NB4 (cell line): ENCODE data around the gene BROX.
A peak's percentile ranks its signal among the peaks of the same experiment; 100 is the strongest.

ENCODE experiments used
- DNase-seq: peaks from one replicate; pipeline ENCODE4 v3.0.0; 2010; ENCODE audit warnings: low read depth
- H3K4me3 ChIP-seq: one replicate; pipeline ENCODE4 v1.5.1; 2011; ENCODE audit warnings: mild to moderate bottlenecking, low read depth, low read length, moderate library complexity
- CTCF ChIP-seq: IDR thresholded peaks from one replicate; pipeline ENCODE4 v1.5.1; 2012; ENCODE audit warnings: low read depth, low read length
- MAX ChIP-seq: IDR thresholded peaks from 2 replicates; pipeline ENCODE4 v1.6.1; 2011; ENCODE audit warnings: low read depth, low read length
- MYC ChIP-seq: IDR thresholded peaks from 2 replicates; pipeline ENCODE4 v1.6.1; 2011; ENCODE audit warnings: low read depth, low read length
- POLR2A ChIP-seq: IDR thresholded peaks from 2 replicates; pipeline ENCODE4 v1.6.1; 2011; ENCODE audit warnings: mild to moderate bottlenecking; ENCODE audit not compliant: insufficient read length; ENCODE audit errors: extremely low read depth

BROX gene

GRCh38 chr1:222769181-222769580 lies 56.8 kb downstream of the BROX start:
- no peak overlapping the region for H3K4me3 ChIP-seq
- TF ChIP-seq MAX (no peak), MYC (no peak), POLR2A (no peak), CTCF (no peak)
- DNase-seq = peak; percentile 46

- no peak overlapping the region for H3K4me3 ChIP-seq
- TF ChIP-seq CTCF (no peak), MYC (no peak), POLR2A (no peak), MAX (no peak)
- DNase-seq = no peak
Observed at GRCh38 chr1:222769971-222770620, 57.7 kb downstream of the BROX start.

GRCh38 chr1:222772996-222773379 lies 60.6 kb downstream of the BROX start:
- peak; percentile 76 for TF ChIP-seq MAX
- peak; percentile 35 for TF ChIP-seq MYC
- TF ChIP-seq POLR2A = no peak
- peak overlapping the region; percentile 23 for H3K4me3 ChIP-seq
- peak; percentile 73 for DNase-seq

- no peak overlapping the region for H3K4me3 ChIP-seq
- no peak for DNase-seq
- TF ChIP-seq CTCF (no peak), MYC (no peak), POLR2A (no peak), MAX (no peak)
Observed at GRCh38 chr1:222777463-222777862, 65.1 kb downstream of the BROX start.

GRCh38 chr1:222777977-222778376 lies 65.6 kb downstream of the BROX start:
- no peak overlapping the region for H3K4me3 ChIP-seq
- no peak for DNase-seq
- no peak for TF ChIP-seq MAX
- no peak for TF ChIP-seq MYC
- TF ChIP-seq CTCF = no peak
- TF ChIP-seq POLR2A = no peak

GRCh38 chr1:222781251-222781650 lies 68.9 kb downstream of the BROX start:
- TF ChIP-seq CTCF (no peak), POLR2A (no peak), MYC (no peak), MAX (no peak)
- no peak overlapping the region for H3K4me3 ChIP-seq
- DNase-seq = no peak
